ENCODE measurements around the gene HBM. TPM values are rescaled to one million over a fixed set of nuclear protein-coding genes. Genes with fewer than 3 reads are reported as not detected.

HBM gene
- total RNA-seq, 1 experiment from 2014 or later = not detected

DNA sequence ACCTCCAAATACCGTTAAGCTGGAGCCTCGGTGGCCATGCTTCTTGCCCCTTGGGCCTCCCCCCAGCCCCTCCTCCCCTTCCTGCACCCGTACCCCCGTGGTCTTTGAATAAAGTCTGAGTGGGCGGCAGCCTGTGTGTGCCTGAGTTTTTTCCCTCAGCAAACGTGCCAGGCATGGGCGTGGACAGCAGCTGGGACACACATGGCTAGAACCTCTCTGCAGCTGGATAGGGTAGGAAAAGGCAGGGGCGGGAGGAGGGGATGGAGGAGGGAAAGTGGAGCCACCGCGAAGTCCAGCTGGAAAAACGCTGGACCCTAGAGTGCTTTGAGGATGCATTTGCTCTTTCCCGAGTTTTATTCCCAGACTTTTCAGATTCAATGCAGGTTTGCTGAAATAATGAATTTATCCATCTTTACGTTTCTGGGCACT is 11.6 kb downstream of the HBM start:
- in situ Hi-C loops (cut with HindIII; ENCODE audit: low pct_unique_long_range_greater_than_20kb, low sequenced_read_pairs) = no loop called here
- DNase-seq (ENCODE audit: low read depth) = no peak

DNA sequence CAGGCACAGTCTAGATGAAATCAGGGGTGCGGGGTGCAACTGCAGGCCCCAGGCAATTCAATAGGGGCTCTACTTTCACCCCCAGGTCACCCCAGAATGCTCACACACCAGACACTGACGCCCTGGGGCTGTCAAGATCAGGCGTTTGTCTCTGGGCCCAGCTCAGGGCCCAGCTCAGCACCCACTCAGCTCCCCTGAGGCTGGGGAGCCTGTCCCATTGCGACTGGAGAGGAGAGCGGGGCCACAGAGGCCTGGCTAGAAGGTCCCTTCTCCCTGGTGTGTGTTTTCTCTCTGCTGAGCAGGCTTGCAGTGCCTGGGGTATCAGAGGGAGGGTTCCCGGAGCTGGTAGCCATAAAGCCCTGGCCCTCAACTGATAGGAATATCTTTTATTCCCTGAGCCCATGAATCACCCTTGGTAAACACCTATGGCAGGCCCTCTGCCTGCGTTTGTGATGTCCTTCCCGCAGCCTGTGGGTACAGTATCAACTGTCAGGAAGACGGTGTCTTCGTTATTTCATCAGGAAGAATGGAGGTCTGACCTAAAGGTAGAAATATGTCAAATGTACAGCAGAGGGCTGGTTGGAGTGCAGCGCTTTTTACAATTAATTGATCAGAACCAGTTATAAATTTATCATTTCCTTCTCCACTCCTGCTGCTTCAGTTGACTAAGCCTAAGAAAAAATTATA is 12.3 kb downstream of the HBM start:
- in situ Hi-C loops (cut with HindIII; ENCODE audit: low pct_unique_long_range_greater_than_20kb, low sequenced_read_pairs) = no loop called here

DNA sequence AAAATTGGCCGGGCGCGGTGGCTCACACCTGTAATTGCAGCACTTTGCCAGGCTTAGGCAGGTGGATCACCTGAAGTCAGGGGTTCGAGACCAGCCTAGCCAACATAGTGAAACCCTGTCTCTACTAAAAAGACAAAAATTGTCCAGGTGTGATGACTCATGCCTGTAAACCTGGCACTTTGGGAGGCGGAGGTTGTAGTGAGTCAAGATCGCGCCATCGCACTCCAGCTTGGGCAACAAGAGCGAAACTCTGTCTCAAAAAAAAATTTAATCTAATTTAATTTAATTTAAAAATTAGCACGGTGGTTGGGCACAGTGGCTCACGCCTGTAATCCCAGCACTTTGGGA is 12.9 kb downstream of the HBM start:
- no peak for DNase-seq (ENCODE audit: low read depth)
- in situ Hi-C loops (cut with HindIII; ENCODE audit: low pct_unique_long_range_greater_than_20kb, low sequenced_read_pairs) = no loop called here

More for the DNA sequence above, 12.3 kb downstream of the HBM start:
- no peak for DNase-seq (ENCODE audit: low read depth)

DNA sequence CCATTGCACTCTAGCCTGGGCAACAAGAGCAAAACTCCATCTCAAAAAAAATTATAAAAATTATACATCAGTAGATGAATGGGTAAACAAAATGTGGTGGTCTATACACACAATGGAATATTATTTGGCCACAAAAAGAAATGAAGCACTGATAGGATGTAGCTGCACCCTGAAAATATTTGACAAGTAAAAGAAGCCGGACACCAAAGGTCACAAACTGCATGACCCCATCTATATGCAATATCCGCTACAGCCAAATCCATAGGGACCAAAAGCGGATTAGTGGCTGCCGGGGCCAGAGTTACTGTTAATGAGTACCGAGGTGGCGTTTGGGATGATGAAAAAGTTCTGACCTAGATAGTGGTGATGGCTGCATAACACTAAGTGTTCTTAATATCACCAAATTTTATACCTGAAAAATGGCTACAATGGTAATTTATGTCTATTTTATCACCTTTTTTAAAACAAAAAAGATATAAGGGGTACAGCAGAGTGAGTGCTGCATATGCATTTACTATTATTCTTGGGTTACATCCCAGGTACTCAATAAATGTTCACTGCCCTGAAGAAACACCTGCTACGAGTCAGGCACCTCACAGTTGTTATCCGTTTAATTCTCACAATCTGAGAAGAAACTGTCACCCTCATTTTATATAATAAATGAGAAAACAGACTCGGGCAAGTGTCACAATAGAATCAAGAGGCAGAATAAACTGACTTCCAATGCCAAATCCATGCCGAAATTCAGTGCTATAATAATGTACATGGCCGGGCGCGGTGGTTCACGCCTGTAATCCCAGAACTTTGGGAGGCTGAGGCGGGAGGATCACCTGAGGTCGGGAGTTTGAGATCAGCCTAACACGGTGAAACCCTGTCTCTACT is 13.7 kb downstream of the HBM start:
- in situ Hi-C loops (cut with HindIII; ENCODE audit: low pct_unique_long_range_greater_than_20kb, low sequenced_read_pairs) = no loop called here

DNA sequence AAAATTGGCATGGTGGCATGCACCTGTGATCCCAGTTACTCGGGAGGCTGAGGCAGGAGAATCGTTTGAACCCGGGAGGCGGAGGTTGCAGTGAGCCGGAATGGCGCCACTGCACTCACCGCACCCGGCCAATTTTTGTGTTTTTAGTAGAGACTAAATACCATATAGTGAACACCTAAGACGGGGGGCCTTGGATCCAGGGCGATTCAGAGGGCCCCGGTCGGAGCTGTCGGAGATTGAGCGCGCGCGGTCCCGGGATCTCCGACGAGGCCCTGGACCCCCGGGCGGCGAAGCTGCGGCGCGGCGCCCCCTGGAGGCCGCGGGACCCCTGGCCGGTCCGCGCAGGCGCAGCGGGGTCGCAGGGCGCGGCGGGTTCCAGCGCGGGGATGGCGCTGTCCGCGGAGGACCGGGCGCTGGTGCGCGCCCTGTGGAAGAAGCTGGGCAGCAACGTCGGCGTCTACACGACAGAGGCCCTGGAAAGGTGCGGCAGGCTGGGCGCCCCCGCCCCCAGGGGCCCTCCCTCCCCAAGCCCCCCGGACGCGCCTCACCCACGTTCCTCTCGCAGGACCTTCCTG is 14.4 kb downstream of the HBM start, which contains the start of gene HBQ1:
HBQ1 (plus strand) TSS at position 359 of the 575 bp plus-strand sequence; CDS start at position 387, 28 bp downstream.
- DNase-seq (ENCODE audit: low read depth) = no peak

More for the DNA sequence above, 13.7 kb downstream of the HBM start:
- DNase-seq (ENCODE audit: low read depth) = no peak

DNA sequence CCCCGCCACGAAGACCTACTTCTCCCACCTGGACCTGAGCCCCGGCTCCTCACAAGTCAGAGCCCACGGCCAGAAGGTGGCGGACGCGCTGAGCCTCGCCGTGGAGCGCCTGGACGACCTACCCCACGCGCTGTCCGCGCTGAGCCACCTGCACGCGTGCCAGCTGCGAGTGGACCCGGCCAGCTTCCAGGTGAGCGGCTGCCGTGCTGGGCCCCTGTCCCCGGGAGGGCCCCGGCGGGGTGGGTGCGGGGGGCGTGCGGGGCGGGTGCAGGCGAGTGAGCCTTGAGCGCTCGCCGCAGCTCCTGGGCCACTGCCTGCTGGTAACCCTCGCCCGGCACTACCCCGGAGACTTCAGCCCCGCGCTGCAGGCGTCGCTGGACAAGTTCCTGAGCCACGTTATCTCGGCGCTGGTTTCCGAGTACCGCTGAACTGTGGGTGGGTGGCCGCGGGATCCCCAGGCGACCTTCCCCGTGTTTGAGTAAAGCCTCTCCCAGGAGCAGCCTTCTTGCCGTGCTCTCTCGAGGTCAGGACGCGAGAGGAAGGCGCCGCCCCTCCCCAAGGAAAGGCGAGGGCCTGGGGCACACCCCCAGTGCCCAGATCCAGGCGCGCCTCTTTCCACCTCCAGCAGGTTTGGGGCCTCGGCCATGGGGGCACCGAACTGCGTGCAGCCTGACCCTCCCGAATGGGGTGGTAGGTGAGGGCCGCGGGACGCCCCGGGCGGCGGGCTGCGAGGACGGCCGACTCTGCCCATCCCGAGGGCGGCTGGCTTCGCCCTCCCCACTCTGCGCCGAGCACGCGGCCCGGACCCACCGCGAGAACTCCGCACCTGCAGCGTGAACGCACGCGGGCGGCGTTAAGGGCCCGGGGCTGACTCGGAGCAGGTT is 15.1 kb downstream of the HBM start:
- in situ Hi-C loops (cut with HindIII; ENCODE audit: low pct_unique_long_range_greater_than_20kb, low sequenced_read_pairs) = no loop called here
- peak; percentile 72 for DNase-seq (ENCODE audit: low read depth)

More for the DNA sequence above, 14.4 kb downstream of the HBM start, which contains the start of gene HBQ1:
- in situ Hi-C loops (cut with HindIII; ENCODE audit: low pct_unique_long_range_greater_than_20kb, low sequenced_read_pairs) = no loop called here

DNA sequence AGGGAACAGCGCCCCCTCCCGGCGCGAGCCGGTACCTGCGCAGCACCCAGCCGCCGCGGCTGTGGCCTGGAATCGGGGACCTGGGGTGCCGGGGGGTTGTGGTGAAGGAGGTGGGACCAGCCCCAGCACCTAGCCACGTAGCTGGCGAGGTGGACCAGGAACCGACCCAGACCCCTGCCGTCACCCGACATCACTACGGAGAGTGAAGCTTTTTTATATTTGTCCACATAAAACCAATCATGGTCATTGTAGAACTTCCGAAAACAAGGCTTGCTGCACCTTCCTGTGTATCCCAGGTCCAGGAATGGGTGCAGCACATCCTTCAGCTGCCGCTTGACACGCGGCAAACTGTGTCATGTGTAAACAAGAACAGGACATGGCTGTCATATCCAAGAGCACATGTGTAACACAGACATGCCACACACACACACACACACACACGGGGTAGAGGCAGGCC is 15.8 kb downstream of the HBM start:
- in situ Hi-C loops (cut with HindIII; ENCODE audit: low pct_unique_long_range_greater_than_20kb, low sequenced_read_pairs) = no loop called here
- no peak for DNase-seq (ENCODE audit: low read depth)

DNA sequence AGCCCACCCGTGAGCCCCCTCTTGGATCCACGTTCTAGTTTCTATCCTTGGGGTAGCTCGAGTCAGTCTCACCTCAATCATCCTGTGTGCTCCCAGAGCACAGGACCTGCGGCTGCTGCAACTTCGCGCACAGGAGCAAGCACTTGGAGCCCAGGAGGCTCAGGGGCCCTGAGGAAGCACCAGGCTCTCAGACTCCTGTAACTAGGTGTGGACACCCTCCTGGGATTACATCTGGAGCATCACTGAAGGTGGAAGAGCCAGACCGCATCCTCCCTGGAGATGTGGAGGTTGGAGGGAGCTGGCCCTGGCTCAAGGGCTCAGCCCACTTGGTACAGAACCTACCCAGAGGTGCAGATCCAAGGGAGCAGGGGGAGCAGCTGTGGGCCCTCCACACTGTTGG is 17.2 kb downstream of the HBM start:
- DNase-seq (ENCODE audit: low read depth) = no peak
- in situ Hi-C loops (cut with HindIII; ENCODE audit: low pct_unique_long_range_greater_than_20kb, low sequenced_read_pairs) = no loop called here

DNA sequence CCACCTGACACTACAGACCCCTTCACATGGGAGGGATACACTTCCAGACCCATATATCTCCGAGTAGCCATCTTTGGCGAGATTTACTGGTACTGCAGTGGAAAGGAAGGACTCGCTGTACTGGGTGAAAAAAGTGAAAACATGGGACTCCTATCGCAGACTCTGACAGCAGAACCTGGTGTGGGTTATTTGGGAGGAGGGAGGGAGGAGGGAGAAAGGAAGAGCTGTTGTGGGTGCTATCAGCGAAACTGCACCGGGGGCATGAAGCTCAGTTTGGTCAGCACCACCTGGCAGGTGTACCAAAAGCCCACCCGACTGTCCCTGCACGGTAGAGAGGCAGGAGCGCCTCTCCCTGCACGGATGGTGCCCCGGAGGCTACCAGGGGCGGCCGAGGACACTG is 19.4 kb downstream of the HBM start:
- no peak for DNase-seq (ENCODE audit: low read depth)
- in situ Hi-C loops (cut with HindIII; ENCODE audit: low pct_unique_long_range_greater_than_20kb, low sequenced_read_pairs) = no loop called here

DNA sequence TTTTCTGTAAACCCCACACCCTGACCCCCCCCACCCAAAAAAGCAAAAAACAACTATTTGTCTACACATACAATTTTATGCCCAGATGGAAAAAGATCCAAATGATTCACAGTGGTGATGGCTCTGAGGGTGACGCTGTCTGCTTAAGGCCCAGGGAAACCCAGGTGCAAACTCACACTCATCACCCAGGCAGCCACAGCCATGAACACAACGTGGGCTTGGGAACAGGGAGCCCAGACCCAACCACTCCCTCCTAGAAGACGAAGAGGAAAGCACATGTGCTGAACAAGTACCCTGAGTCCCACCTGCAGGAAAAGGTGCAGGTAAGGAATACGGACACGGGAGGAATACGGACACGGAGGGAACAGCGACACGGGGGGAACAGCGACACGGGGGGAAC is 19.9 kb downstream of the HBM start:
- in situ Hi-C loops (cut with HindIII; ENCODE audit: low pct_unique_long_range_greater_than_20kb, low sequenced_read_pairs) = no loop called here
- no peak for DNase-seq (ENCODE audit: low read depth)

DNA sequence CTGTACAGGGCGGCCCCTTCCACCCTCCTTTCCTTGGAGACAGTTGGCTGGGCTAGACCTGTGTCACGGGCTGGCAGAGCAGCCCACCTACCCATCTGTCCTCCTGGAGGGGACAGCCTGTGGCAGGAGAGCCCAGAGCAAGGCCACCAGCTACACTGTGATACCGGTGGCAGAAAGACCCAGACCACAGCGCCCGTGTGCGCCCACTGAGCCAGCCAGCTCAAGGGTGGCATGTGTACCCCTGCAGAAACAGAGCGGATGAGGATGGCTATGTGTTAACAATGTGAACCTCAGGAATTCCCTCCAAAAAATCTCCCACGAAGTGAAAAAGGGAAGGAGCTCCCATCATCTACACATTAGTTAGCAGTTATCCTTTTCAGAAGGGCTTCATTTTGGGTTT is 21.6 kb downstream of the HBM start:
- in situ Hi-C loops (cut with HindIII; ENCODE audit: low pct_unique_long_range_greater_than_20kb, low sequenced_read_pairs) = no loop called here
- no peak for DNase-seq (ENCODE audit: low read depth)

DNA sequence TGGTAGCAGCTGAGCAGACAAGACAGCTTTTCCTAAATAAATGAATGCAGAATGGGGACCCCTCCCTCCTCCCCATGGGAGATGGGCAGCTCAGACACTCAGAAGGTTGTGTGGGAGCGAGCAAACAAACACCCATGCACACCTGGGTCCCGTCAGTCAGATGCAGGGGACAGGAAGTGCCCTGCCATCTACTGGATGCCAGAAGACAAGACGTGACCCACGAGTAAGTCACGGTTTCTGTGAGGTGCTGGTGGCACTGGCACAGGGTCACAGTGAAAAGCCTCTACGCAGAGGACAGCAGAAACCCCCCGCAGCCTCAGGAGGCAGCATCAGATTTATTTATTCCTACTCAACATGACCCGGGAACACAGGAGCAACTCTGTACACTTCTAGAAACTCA is 22.9 kb downstream of the HBM start:
- peak; percentile 35 for DNase-seq (ENCODE audit: low read depth)
- in situ Hi-C loops (cut with HindIII; ENCODE audit: low pct_unique_long_range_greater_than_20kb, low sequenced_read_pairs) = no loop called here

DNA sequence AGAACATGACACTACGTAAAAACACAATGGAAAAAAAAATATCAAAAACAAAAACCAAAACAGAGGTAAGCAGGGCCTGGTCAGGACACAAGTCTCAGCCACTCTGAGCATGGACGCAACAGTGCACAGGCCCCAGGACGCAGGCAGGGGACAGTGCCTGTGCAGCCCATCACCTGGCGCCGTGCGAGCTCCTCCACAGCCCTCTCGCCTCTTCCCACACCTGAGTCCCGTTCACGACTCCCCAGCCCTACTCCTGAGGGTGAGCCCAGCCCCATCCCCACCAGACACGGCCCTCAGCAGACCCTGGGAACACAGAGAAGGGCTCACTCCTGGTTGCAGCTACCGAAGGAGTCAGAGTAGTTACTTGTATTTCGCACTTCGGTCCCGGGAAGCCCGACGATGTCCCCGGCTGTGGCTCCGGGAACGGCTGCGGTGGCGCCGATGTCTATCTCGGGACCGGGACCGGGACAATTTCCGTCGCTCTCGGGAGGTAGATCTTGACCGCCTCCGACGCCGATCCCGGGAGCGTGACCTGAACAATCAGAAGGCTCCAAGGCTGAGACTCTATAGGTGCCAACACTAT is 23.9 kb downstream of the HBM start:
- in situ Hi-C loops (cut with HindIII; ENCODE audit: low pct_unique_long_range_greater_than_20kb, low sequenced_read_pairs) = no loop called here
- no peak for DNase-seq (ENCODE audit: low read depth)

DNA sequence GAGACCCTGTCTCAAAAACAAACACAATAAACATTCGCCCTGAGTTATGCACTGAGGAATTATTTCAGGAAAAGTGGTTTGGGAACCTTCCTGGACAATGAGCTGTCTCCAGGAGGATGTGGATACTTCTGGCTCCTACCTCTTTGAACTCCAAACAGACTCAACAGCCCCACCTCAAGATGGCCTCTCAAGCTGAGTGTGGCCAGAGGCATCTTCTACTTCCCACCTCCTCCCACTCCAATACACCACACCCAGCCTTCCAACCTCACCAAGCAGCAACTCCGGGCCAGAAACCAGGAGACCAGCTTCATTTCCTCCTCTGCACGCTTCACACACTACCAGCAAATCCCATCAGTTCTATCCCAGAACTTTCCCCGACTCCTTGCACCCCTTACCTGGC is 26.1 kb downstream of the HBM start:
- DNase-seq (ENCODE audit: low read depth) = no peak
- in situ Hi-C loops (cut with HindIII; ENCODE audit: low pct_unique_long_range_greater_than_20kb, low sequenced_read_pairs) = no loop called here

DNA sequence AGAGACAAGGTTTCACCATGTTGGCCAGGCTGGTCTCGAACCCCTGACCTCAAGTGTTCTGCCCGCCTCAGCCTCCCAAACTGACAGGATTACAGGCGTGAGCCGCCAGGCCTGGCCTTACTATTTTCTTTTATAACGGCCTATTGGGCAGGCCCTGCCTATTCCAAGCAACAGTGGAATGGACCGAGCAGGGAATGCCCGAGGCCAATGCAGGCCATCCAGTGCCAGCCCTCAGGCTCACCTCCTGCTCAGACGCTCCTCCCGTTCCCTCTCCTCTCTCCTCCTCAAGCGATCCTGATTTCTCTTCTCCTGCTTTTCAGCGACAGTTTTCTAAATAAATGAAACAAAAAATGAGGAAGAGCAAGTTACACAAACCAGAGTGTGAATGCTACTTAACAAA is 26.9 kb downstream of the HBM start:
- no peak for DNase-seq (ENCODE audit: low read depth)
- in situ Hi-C loops (cut with HindIII; ENCODE audit: low pct_unique_long_range_greater_than_20kb, low sequenced_read_pairs) = no loop called here

DNA sequence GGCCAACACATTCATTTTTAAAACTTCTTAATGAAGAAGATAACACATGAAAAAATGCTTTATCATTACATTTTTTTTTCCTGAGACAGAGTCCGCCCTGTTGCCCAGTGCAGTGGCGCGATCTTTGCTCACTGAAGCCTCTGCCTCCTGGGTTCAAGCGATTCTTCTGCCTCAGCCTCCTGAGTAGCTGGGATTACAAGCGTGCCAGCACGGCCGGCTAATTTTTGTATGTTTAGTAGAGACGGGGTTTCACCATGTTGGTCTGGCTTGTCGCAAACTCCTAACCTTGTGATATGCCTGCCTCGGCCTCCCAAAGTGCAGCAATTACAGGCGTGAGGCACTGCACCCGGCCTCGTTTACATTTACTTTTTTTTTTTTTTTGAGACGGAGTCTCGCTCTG is 27.7 kb downstream of the HBM start:
- no peak for DNase-seq (ENCODE audit: low read depth)
- in situ Hi-C loops (cut with HindIII; ENCODE audit: low pct_unique_long_range_greater_than_20kb, low sequenced_read_pairs) = no loop called here

DNA sequence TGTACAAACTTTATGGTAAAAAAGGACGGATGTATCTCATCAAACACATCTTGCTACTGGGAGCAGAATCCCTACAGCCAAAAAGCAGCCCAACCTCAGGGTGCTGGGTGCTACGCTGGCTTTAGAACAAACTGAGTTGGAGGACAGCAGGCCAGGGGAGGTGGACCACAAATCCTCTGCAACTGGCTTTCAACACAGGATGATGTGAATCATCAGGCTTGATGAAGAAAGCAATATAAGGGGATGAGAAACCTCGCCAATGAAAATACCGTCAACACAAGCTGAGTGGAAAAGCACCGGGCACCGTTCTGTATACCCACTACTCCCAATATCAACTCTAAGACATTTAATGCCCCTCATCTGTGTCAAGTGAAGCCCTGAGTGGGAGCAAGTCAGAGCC is 28.7 kb downstream of the HBM start:
- DNase-seq (ENCODE audit: low read depth) = no peak
- in situ Hi-C loops (cut with HindIII; ENCODE audit: low pct_unique_long_range_greater_than_20kb, low sequenced_read_pairs) = no loop called here

DNA sequence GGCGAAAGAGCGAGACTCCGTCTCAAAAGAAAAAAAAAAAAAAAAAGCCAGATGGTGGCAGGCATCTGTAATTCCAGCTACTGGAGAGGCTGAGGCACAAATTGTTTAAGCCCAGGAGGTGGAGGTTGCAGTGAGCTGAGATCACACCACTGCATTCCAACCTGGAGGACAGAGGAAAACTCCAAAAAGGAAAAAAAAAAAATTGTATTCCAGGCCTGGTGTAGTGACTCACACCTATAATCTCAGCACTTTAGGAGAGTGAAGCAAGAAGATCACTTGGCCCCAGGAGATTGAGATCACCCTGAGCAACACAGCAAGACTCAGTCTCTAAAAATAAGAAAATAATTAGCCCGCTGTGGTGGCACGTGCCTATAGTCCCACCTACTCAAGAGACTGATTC is 34.6 kb downstream of the HBM start:
- in situ Hi-C loops (cut with HindIII; ENCODE audit: low pct_unique_long_range_greater_than_20kb, low sequenced_read_pairs) = no loop called here
- peak; percentile 66 for DNase-seq (ENCODE audit: low read depth)

Measured in Caki2 (cell line).